PC-3 (cell line): Measurements from ENCODE around the gene ANKS1A.

Experiments
- EZH2 ChIP-seq: fragments of 300-600 bp; sonication (generic); IDR thresholded peaks from one replicate; pipeline ENCODE4 v1.6.1; 2017; ENCODE audit warnings: antibody characterized with exemption, mild to moderate bottlenecking, low read length; ENCODE audit not compliant: unreplicated experiment
- TF ChIP-seq, protein P1 (sequence below): fragments of 300-600 bp; sonication (generic); conservative IDR thresholded peaks from 2 replicates; pipeline ENCODE4 v1.5.1; 2017; ENCODE audit warnings: antibody characterized with exemption, low read depth, mild to moderate bottlenecking, low read length

DNA sequence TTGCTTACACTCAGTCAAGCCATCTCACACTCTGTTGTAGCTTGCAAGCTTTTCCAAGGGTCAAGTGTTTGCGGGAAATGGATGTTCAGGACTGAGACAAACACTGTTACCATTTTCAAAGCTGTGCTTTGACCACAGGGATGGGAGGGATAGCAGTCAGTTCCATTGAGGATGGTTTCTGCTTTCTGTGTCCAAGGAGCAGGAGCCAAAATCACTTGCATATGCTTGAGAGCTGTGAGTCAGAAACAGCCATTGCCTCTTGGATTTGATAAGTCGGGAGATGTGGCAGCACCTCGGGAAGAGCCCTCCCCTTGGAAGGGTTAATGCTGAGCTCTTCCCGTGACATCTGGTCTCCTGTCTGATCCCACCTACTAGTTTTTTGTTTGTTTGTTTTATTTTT is 166.8 kb downstream of the ANKS1A start:
- TF ChIP-seq, protein P1, sequence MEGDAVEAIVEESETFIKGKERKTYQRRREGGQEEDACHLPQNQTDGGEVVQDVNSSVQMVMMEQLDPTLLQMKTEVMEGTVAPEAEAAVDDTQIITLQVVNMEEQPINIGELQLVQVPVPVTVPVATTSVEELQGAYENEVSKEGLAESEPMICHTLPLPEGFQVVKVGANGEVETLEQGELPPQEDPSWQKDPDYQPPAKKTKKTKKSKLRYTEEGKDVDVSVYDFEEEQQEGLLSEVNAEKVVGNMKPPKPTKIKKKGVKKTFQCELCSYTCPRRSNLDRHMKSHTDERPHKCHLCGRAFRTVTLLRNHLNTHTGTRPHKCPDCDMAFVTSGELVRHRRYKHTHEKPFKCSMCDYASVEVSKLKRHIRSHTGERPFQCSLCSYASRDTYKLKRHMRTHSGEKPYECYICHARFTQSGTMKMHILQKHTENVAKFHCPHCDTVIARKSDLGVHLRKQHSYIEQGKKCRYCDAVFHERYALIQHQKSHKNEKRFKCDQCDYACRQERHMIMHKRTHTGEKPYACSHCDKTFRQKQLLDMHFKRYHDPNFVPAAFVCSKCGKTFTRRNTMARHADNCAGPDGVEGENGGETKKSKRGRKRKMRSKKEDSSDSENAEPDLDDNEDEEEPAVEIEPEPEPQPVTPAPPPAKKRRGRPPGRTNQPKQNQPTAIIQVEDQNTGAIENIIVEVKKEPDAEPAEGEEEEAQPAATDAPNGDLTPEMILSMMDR = no peak
- TF ChIP-seq EZH2 = no peak
